GM18907 (cell line): Measurements from ENCODE around the gene ZNF274.
A peak's percentile ranks its signal among the peaks of the same experiment; 100 is the strongest.
"Not testable (repeated sequence)": the region's sequence is repeated elsewhere in the genome, so short reads cannot be mapped to it uniquely, and the experiment has no call there.

ENCODE experiments used
- ATAC-seq: cut with Tn5 transposase; IDR thresholded peaks from one replicate; pipeline ENCODE4 v1.9.1; 2021; ENCODE audit warnings: mild to moderate bottlenecking, moderate library complexity; ENCODE audit not compliant: unreplicated experiment

The ZNF274 gene

GRCh38 chr19:58182989-58183816, at the start of gene ZNF274:
Gene ZNF274, plus strand, starts transcription at chr19:58183061. Its CDS starts 905 bp downstream, at chr19:58183966.
- ATAC-seq: peak; percentile 89

- no peak for ATAC-seq
These were observed 48.6 kb upstream of the ZNF274 start for GRCh38 chr19:58134244-58134643.

GRCh38 chr19:58145849-58146248, 37.0 kb upstream of the ZNF274 start:
- no peak for ATAC-seq

- ATAC-seq: not testable (repeated sequence)
These were observed 35.4 kb upstream of the ZNF274 start for GRCh38 chr19:58147475-58147874.

- ATAC-seq: peak; percentile 63
These were observed 32.4 kb upstream of the ZNF274 start, which contains the start of gene ZNF329 for GRCh38 chr19:58150328-58150921. Gene ZNF329, minus strand, starts transcription at chr19:58150789. Its CDS starts 21,286 bp downstream, at chr19:58129503.

- ATAC-seq: no peak
These were observed 29.5 kb upstream of the ZNF274 start for GRCh38 chr19:58153386-58153785.

- ATAC-seq: no peak
These were observed 28.6 kb upstream of the ZNF274 start for GRCh38 chr19:58154287-58154678.

- ATAC-seq: peak; percentile 76
These were observed 27.9 kb upstream of the ZNF274 start for GRCh38 chr19:58154679-58155648.

GRCh38 chr19:58157045-58157728, 25.7 kb upstream of the ZNF274 start:
- no peak for ATAC-seq

GRCh38 chr19:58166268-58166667, 16.6 kb upstream of the ZNF274 start:
- ATAC-seq: no peak

GRCh38 chr19:58166708-58167280, 16.1 kb upstream of the ZNF274 start:
- ATAC-seq: no peak

- ATAC-seq: no peak
These were observed 12.0 kb upstream of the ZNF274 start for GRCh38 chr19:58170860-58171259.

GRCh38 chr19:58181902-58182576, 822 bp upstream of the ZNF274 start:
- peak; percentile 1 for ATAC-seq

- no peak for ATAC-seq
These were observed 278 bp upstream of the ZNF274 start for GRCh38 chr19:58182577-58182988.

GRCh38 chr19:58183817-58184215, 955 bp downstream of the ZNF274 start:
- no peak for ATAC-seq

GRCh38 chr19:58196901-58197616, 14.2 kb downstream of the ZNF274 start:
- no peak for ATAC-seq

- ATAC-seq: no peak
These were observed 21.1 kb downstream of the ZNF274 start for GRCh38 chr19:58203814-58204475.

- no peak for ATAC-seq
These were observed 21.7 kb downstream of the ZNF274 start for GRCh38 chr19:58204566-58204965.
